ENCODE measurements around the gene MS4A3.

- TF ChIP-seq CTCF (IDR thresholded peaks at IDR 0.05) (no peak), POLR2A (IDR thresholded peaks at IDR 0.05) (no peak)
These were observed at the start of gene MS4A3 for GRCh38 chr11:60056349-60056969.
